CD14-positive monocyte (primary cell): Measurements from ENCODE around the gene ATP6V0B. TPM values are rescaled to one million over a fixed set of nuclear protein-coding genes. Genes with fewer than 3 reads are reported as not detected.

Experiments used
- DNase-seq, 3 donors: peaks; one replicate each; pipeline ENCODE4 v3.0.0-alpha.2; 2011 to 2022
- H2AFZ ChIP-seq: 2 replicates; pipeline ENCODE4 v1.6.0; 2012; ENCODE audit warnings: mild to moderate bottlenecking, low read depth, low read length, inconsistent platforms; ENCODE audit not compliant: insufficient read depth, poor library complexity, severe bottlenecking
- H3K27ac ChIP-seq, 2 donors: 1 replicate in 1 of 2; 2 replicates in 1 of 2; pipeline ENCODE4 v1.5.1; 2012 to 2013; ENCODE audit warnings: low read length in 2 of 2, control low read depth in 1 of 2, inconsistent platforms in 1 of 2, low read depth in 1 of 2, mild to moderate bottlenecking in 1 of 2
- H3K27me3 ChIP-seq, 2 donors: one replicate each; pipeline versions ENCODE4 v1.6.0 to v1.6.1; 2011 to 2013; ENCODE audit warnings: low read length in 2 of 2; ENCODE audit not compliant: control insufficient read depth in 2 of 2, insufficient read depth in 2 of 2
- H3K36me3 ChIP-seq, 2 donors: replicated peaks in 1 of 2; 1 replicate in 1 of 2; 2 replicates in 1 of 2; pipeline versions ENCODE4 v1.5.1 to v1.6.1; 2012 to 2013; ENCODE audit warnings: low read length in 2 of 2, control low read depth in 1 of 2, inconsistent platforms in 1 of 2, mild to moderate bottlenecking in 1 of 2; ENCODE audit not compliant: insufficient read depth in 2 of 2, control insufficient read depth in 1 of 2
- H3K4me1 ChIP-seq, 2 donors: 1 replicate in 1 of 2; 2 replicates in 1 of 2; pipeline versions ENCODE4 v1.5.1 to v1.6.1; 2012 to 2013; ENCODE audit warnings: low read length in 2 of 2, control low read depth in 1 of 2, inconsistent platforms in 1 of 2, mild to moderate bottlenecking in 1 of 2, moderate library complexity in 1 of 2; ENCODE audit not compliant: insufficient read depth in 2 of 2, control insufficient read depth in 1 of 2
- H3K4me2 ChIP-seq: replicated peaks from 2 replicates; pipeline ENCODE3; 2012; ENCODE audit warnings: low read length, moderate library complexity, mild to moderate bottlenecking; ENCODE audit not compliant: poor library complexity, severe bottlenecking; ENCODE audit errors: extremely low read depth
- H3K4me3 ChIP-seq, 3 experiments: fragments of 200-600 bp in 1 of 3; sonication (generic) in 1 of 3; replicated peaks in 1 of 3; 1 replicate in 2 of 3; 2 replicates in 1 of 3; pipeline ENCODE4 v1.5.1; 2011 to 2013; ENCODE audit warnings: low read length in 3 of 3, mild to moderate bottlenecking in 3 of 3, control low read depth in 2 of 3, low read depth in 2 of 3, inconsistent platforms in 1 of 3, moderate library complexity in 1 of 3
- H3K79me2 ChIP-seq: 2 replicates; pipeline ENCODE4 v1.6.0; 2012; ENCODE audit warnings: mild to moderate bottlenecking, control low read depth, inconsistent platforms, low read length, moderate library complexity; ENCODE audit not compliant: insufficient read depth
- H3K9ac ChIP-seq: 2 replicates; pipeline ENCODE4 v1.6.0; 2017; ENCODE audit warnings: low read length, mild to moderate bottlenecking; ENCODE audit not compliant: insufficient read depth, poor library complexity, severe bottlenecking
- H3K9me3 ChIP-seq, 2 donors: replicated peaks in 1 of 2; 1 replicate in 1 of 2; 2 replicates in 1 of 2; pipeline versions ENCODE4 v1.5.1 to v1.6.1; 2012 to 2013; ENCODE audit warnings: low read length in 2 of 2, control low read depth in 1 of 2; ENCODE audit not compliant: control insufficient read depth in 1 of 2, insufficient read depth in 1 of 2
- H4K20me1 ChIP-seq: 2 replicates; pipeline ENCODE4 v1.6.0; 2012; ENCODE audit warnings: mild to moderate bottlenecking, low read length, control low read depth, moderate library complexity; ENCODE audit not compliant: insufficient read depth
- H3K27ac Mint-ChIP-seq, 7 donors: one replicate each; pipeline ENCODE4 v1.8.0; 2020; ENCODE audit warnings: mild to moderate bottlenecking in 7 of 7, mixed read lengths in 7 of 7, moderate library complexity in 6 of 7, inconsistent platforms in 2 of 7
- H3K27me3 Mint-ChIP-seq, 3 donors: one replicate each; pipeline ENCODE4 v1.8.0; 2021 to 2022; ENCODE audit warnings: low read depth in 3 of 3, mild to moderate bottlenecking in 3 of 3, mixed read lengths in 3 of 3, moderate library complexity in 3 of 3, inconsistent platforms in 1 of 3
- H3K36me3 Mint-ChIP-seq, 2 donors: one replicate each; pipeline ENCODE4 v1.8.0; 2020; ENCODE audit warnings: mixed read lengths in 2 of 2, inconsistent platforms in 1 of 2, mild to moderate bottlenecking in 1 of 2
- H3K4me1 Mint-ChIP-seq: one replicate; pipeline ENCODE4 v1.8.0; 2020; ENCODE audit warnings: mild to moderate bottlenecking, mixed read lengths
- H3K4me3 Mint-ChIP-seq, 2 donors: one replicate each; pipeline ENCODE4 v1.8.0; 2020; ENCODE audit warnings: mild to moderate bottlenecking in 2 of 2, mixed read lengths in 2 of 2, moderate library complexity in 1 of 2
- H3K9me3 Mint-ChIP-seq, 7 donors: one replicate each; pipeline ENCODE4 v1.8.0; 2020 to 2022; ENCODE audit warnings: mixed read lengths in 7 of 7, mild to moderate bottlenecking in 6 of 7, moderate library complexity in 6 of 7, inconsistent platforms in 2 of 7
- CTCF ChIP-seq: fragments of 200-600 bp; IDR thresholded peaks from one replicate; pipeline ENCODE4 v1.8.0; 2022; ENCODE audit warnings: antibody characterized with exemption, mild to moderate bottlenecking
- WGBS: methylation state at CpG from one replicate; pipeline ENCODE4 v1.1.5; 2013; ENCODE audit warnings: missing lambda C conversion rate; ENCODE audit not compliant: insufficient coverage; 5-methylcytosine and 5-hydroxymethylcytosine counted together
- intact Hi-C, 2 donors: fragments of 100-400 bp; cut with micrococcal nuclease; formaldehyde crosslinking; loops; one replicate each; pipeline versions ENCODE4 v1.15.0 to v1.15.1; 2023
- polyA plus RNA-seq, 3 donors: library from polyadenylated mRNA; depleted of rRNA in 1 of 3; unstranded in 2 of 3; stranded (reverse) in 1 of 3; fragments of 300-500 nt in 2 of 3; fragments of >200 nt in 1 of 3; fragmentation: Illumina TruSeq in 2 of 3; gene quantifications; 1 replicate in 2 of 3; 2 replicates in 1 of 3; pipeline ENCODE4 v1.2.3, GENCODE V29; 2012 to 2021

ATP6V0B gene
- polyA plus RNA-seq, 3 donors: 465 to 1,219 (median 954) TPM

GRCh38 chr1:44008259-44008658 is 33.5 kb downstream of the ATP6V0B start:
- no CpG with 5 or more reads among the region's 12 CpGs for WGBS
- Mint-ChIP-seq H3K27ac (no peak overlapping the region), H3K27me3 (peaks cover 4 to 9% (median 4%) of the 10 kb centered on the region in 3 donors), H3K9me3 (no peaks in the 10 kb centered on the region), H3K4me3 (no peak overlapping the region), H3K4me1 (peaks cover 2% of the 10 kb centered on the region), H3K36me3 (no peaks in the 10 kb centered on the region)
- Histone ChIP-seq H3K4me1 (no peaks in the 10 kb centered on the region), H3K4me3 (no peak overlapping the region), H3K27me3 (no peaks in the 10 kb centered on the region), H3K36me3 (no peaks in the 10 kb centered on the region), H3K79me2 (no peaks in the 10 kb centered on the region), H4K20me1 (no peaks in the 10 kb centered on the region), H3K27ac (no peak overlapping the region), H3K9me3 (no peaks in the 10 kb centered on the region), H3K9ac (no peak overlapping the region), H3K4me2 (no peak overlapping the region), H2AFZ (no peak overlapping the region)
- no peak for TF ChIP-seq CTCF
- intact Hi-C loops: loop anchor here in 1 of 2 donors (5.0 kb wide), 1 partner anchor 39 kb away; no protein-coding TSS in a partner anchor
- DNase-seq: no peak

- H4K20me1 ChIP-seq: no peaks in the 10 kb centered on the region
- WGBS: 94% methylated on average over 3 of the region's 11 CpGs
- Mint-ChIP-seq H3K4me3 (no peak overlapping the region), H3K27ac (no peak overlapping the region), H3K9me3 (no peaks in the 10 kb centered on the region), H3K4me1 (peaks cover 4% of the 10 kb centered on the region), H3K36me3 (no peaks in the 10 kb centered on the region), H3K27me3 (peaks cover 4 to 12% (median 4%) of the 10 kb centered on the region in 3 donors)
- intact Hi-C loops: no loop called here
- no peak overlapping the region for H3K4me3 ChIP-seq
- H3K27ac ChIP-seq: no peak overlapping the region
- TF ChIP-seq CTCF: no peak
- H3K27me3 ChIP-seq: no peaks in the 10 kb centered on the region
- H3K4me1 ChIP-seq: no peaks in the 10 kb centered on the region
- no peak for DNase-seq
- no peak overlapping the region for H3K4me2 ChIP-seq
- no peaks in the 10 kb centered on the region for H3K79me2 ChIP-seq
- H2AFZ ChIP-seq: no peak overlapping the region
- H3K9me3 ChIP-seq: no peaks in the 10 kb centered on the region
- no peak overlapping the region for H3K9ac ChIP-seq
- H3K36me3 ChIP-seq: no peaks in the 10 kb centered on the region
Measured at GRCh38 chr1:44010935-44011471, 36.2 kb downstream of the ATP6V0B start.
